KOPT-K1 (cell line): ENCODE results near the gene NKPD1.

Experiments
- H3K27ac ChIP-seq: fragments of 200-600 bp; sonication (generic); 2 replicates; pipeline ENCODE4 v1.5.1; 2016; ENCODE audit warnings: antibody characterized with exemption, mild to moderate bottlenecking, low read depth, low read length; ENCODE audit not compliant: poor library complexity, severe bottlenecking
- H3K36me3 ChIP-seq: fragments of 200-600 bp; sonication (generic); 2 replicates; pipeline ENCODE4 v1.5.1; 2017; ENCODE audit warnings: antibody characterized with exemption, mild to moderate bottlenecking, low read length, moderate library complexity; ENCODE audit not compliant: insufficient read depth
- H3K9me3 ChIP-seq: fragments of 200-600 bp; sonication (generic); 2 replicates; pipeline ENCODE4 v1.5.1; 2017; ENCODE audit warnings: antibody characterized with exemption, low read length, mild to moderate bottlenecking; ENCODE audit not compliant: insufficient read depth, poor library complexity, severe bottlenecking

NKPD1 gene

GRCh38 chr19:45152504-45153338, 8.1 kb downstream of the NKPD1 start:
- Histone ChIP-seq H3K27ac (no peak overlapping the region), H3K9me3 (no peaks in the 10 kb centered on the region)

DNA sequence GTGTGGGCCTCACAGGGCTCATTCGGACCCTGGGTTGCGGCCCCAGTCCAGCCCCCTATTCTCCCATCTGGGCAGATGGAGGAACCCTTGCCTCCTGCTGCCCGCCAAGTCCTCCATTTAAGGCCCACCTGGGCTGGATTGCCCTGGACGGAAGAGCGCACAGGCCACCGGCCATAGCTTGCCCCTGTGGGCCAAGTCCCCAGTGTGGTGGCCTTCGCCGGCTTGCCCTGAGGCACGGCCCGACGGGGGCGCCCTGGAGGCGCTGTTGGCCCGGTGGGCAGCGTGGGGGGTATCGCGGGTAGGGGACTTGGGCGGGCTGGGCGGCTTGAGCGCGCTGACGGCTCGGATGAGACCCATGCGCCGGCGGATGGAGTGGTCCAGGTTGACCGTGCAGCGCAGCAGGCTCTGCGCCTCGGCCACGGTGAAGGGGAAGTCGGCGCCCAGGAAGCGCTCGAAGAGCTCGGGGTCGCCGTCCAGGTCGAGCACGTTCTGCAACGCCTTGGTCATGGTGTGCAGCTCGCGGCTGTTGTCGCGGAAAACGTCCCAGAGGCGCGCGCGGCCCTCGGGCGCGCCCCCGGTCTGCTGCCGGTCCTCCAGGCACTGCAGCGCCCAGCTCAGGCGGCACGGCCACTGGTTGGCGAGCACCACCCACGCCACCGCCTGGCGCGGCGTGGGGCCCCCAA, 8.8 kb downstream of the NKPD1 start:
- Histone ChIP-seq H3K36me3 (peaks cover 14% of the 10 kb centered on the region; the same call in 1 of the 2 replicates), H3K27ac (no peak overlapping the region), H3K9me3 (no peaks in the 10 kb centered on the region)

More at GRCh38 chr19:45152504-45153338, 8.1 kb downstream of the NKPD1 start:
- H3K36me3 ChIP-seq: peaks cover 7% of the 10 kb centered on the region; the same call in 1 of the 2 replicates

- H3K9me3 ChIP-seq: no peaks in the 10 kb centered on the region
- H3K36me3 ChIP-seq: peaks cover 20% of the 10 kb centered on the region; the same call in 1 of the 2 replicates
- no peak overlapping the region for H3K27ac ChIP-seq
These were observed 9.5 kb downstream of the NKPD1 start for GRCh38 chr19:45151320-45151719.

DNA sequence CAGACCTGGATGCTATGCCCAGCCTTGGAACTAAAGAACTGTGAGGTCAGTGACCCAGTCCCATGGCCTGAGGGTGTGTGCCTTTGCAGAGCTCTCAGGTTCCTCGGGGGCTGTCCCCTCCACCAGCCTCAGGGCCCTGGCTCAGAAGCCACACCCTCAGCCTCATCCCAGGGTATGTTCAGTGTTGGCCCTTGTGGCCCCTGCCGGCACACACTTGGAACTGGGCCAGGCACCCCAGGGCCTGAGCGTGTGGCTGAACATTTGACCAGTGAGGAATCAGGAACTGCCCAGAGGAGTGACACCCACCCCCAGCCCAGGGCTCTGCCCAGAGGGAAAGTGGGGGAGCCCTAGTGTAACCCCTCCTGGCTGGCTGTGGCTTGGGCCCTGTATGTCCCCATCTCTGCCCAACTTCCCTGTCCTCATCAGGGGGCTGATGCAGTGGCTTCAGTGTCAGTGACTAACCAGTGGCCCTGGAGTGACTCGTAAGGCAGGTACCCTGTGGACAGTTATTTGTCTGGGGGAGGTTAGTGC, 10.0 kb downstream of the NKPD1 start:
- Histone ChIP-seq H3K27ac (no peak overlapping the region), H3K36me3 (peaks cover 25% of the 10 kb centered on the region; the same call in 1 of the 2 replicates), H3K9me3 (no peaks in the 10 kb centered on the region)

DNA sequence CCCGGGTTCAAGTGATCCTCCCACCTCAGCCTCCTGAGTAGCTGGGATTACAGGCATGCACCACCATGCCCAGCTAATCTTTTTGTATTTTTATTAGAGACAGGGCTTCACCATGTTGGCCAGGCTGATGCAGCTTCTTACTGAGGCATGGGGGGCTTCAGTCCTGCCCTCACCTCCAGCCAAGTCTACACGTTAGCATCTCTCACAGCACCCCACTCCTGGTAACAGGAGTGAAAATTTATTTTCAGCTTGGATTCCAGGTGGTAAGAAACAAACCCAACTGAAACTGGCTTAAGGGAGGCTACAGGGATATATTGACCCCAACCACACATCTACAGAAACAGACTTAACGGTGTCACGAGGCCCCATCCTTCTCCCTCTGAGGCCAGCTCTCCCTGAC, 10.6 kb downstream of the NKPD1 start:
- H3K36me3 ChIP-seq: peaks cover 25% of the 10 kb centered on the region; the same call in 1 of the 2 replicates

DNA sequence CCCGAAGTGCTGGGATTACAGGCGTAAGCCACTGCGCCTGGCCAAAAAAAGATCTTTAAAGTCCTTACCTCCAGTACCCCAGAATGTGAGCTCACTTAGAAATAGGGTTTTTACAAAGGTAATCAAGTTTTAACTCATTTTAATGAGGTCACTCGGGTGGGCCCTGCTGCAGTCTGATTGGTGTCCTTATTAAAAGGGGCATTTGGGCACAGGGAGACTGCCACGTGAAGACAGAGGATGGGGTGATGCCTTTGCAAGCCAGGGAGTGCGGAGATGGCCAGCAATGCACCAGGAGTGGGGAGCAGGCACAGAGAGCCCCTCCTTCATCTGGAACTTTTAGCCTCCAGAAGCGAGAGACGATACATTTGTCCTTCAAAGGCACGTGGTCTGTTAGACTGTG, 11.7 kb downstream of the NKPD1 start:
- H3K36me3 ChIP-seq: peaks cover 35% of the 10 kb centered on the region; the same call in 1 of the 2 replicates
- no peaks in the 10 kb centered on the region for H3K9me3 ChIP-seq
- no peak overlapping the region for H3K27ac ChIP-seq

More for the DNA sequence above, 10.6 kb downstream of the NKPD1 start:
- no peak overlapping the region for H3K27ac ChIP-seq
- H3K9me3 ChIP-seq: no peaks in the 10 kb centered on the region

DNA sequence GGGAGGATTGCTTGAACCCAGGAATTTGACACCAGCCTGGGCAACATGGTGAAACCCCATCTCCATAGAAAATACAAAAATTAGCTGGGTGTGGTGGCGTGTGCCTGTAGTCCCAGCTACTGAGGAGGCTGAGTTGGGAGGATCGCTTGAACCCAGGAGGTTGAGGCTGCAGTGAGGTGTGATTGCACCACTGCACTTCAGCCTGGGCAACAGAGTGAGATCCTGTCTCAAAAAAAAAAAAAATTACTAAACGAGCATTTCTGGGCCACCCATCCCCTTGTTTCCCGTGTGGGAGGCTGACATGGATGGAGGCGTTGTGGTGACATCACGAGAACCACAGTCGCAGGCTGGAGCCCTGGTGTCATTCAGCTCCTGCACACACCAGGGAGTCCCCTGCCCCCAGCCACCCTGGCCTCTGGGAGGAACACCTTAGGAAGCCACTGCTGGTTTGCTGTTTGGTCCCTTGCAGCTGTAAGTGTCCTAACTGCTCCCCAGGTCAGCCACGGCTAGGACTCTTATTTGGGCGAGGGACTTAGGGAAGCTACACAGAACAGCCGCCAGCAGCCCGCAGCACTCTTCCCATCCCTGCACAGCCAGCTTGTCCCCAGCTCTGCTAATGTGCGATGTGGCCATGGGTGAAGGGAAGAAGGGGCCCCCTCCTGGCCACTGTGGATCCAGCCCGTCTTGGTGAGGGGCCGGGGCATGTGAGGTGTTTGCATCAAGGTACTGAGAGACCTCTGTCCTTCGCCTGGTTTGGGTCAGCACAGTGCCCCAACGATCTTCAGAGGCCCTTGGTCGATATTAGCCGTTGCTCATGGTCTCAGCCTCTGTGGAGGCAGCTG, 12.7 kb downstream of the NKPD1 start:
- Histone ChIP-seq H3K27ac (no peak overlapping the region), H3K9me3 (no peaks in the 10 kb centered on the region), H3K36me3 (peaks cover 43% of the 10 kb centered on the region; the same call in 1 of the 2 replicates)

DNA sequence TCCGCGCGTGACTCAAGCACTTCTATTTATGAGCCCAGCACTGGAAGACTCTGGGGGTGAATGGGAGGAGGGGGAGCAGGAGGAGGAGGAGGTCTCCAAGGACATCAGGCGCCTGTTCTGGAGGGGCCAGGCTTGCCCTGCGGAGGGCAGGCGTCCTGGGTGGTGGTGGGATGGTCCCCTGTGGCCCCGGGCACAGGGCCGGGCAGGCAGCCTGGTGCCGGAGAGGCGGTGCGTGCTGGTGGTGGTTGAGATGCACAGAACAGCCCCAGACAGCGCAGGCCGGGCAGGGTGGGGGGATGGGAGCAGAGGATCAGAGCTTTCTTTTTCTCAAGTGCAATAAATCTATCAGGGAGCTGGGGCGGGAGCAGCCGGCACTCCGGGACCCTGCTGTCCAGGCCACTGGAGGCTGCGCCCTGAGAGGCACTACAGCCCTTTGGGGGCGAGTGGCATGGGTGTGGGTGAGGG, 14.0 kb downstream of the NKPD1 start:
- H3K27ac ChIP-seq: no peak overlapping the region
- no peaks in the 10 kb centered on the region for H3K9me3 ChIP-seq
- H3K36me3 ChIP-seq: peaks cover 56% of the 10 kb centered on the region; the same call in 1 of the 2 replicates

- H3K36me3 ChIP-seq: peaks cover 61% of the 10 kb centered on the region; the same call in 1 of the 2 replicates
- H3K9me3 ChIP-seq: no peaks in the 10 kb centered on the region
- H3K27ac ChIP-seq: no peak overlapping the region
These were observed 14.5 kb downstream of the NKPD1 start for GRCh38 chr19:45146251-45146650.

DNA sequence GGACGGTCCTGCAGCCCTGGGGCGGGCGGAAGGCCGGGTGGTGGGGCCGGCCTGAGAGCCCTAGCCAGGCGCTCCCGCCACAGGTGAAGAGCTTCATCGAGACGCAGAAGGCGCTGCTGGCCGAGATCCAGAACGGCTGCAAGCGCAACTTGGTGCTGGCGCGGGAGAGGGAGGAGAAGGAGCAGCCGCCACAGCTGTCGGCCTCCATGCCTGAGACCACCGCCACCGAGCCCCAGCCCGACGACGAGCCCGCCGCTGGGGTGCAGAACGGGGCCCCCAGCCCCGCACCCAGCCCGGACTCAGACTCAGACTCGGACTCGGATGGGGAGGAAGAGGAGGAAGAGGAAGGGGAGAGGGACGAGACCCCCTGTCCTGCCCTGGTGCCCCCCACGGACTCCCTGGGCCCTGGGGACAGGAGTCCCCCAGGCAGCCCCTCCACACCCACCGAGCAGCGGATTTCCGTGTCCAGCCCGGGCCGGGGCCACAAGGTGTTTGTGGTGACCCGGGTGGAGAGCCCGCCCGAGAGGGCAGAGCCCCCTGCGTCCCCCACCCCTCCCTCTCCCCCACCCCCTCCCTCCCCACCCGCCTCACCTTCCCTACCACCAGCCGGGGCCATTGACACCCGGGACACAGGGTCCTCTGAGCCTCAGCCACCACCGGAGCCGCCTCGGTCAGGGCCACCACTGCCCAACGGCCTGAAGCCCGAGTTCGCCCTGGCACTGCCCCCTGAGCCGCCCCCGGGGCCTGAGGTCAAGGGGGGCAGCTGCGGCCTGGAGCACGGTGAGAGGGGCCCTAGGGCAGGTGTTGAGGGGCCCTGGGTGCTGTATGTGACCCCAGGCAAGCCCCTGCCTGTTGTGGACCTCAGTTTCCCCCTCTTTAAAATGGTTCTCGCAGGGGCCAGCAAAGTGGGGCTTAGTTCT, 15.3 kb downstream of the NKPD1 start:
- H3K36me3 ChIP-seq: peaks cover 66% of the 10 kb centered on the region; the same call in 1 of the 2 replicates
- H3K27ac ChIP-seq: no peak overlapping the region
- H3K9me3 ChIP-seq: no peaks in the 10 kb centered on the region

DNA sequence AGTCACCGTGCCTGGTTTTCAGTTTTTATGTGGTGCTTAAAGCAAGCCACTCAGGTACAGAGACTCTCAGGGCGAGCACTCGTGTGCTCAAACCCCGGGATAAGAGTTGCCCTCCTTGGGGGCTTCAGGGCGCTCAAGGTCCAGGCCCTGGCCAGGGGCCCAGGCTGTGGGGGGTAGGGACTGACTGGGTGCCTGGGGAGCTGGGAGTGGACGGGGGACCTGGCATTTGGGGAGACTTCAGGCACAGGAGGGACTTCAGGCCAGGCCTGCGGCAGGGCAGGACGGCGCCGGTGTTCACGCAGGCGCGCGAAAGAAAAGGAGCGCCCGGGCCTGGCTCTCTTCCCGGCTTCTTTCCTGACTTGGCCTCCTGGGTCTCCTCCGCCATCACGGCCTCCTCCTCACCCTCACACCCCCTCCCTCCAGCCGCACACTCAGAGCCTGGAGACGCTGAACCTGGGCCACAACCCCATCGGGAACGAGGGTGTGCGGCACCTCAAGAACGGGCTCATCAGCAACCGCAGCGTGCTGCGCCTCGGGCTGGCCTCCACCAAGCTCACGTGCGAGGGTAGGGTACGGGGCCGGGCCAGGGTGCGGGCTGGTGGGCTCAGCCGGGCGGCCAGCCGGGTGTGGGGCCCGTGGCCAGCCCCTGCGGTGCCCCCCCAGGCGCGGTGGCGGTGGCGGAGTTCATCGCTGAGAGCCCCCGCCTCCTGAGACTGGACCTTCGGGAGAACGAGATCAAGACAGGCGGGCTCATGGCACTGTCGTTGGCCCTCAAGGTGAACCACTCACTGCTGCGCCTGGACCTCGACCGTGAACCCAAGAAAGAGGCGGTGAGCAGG, 16.1 kb downstream of the NKPD1 start:
- Histone ChIP-seq H3K36me3 (peaks cover 63% of the 10 kb centered on the region; the same call in 1 of the 2 replicates), H3K27ac (no peak overlapping the region), H3K9me3 (no peaks in the 10 kb centered on the region)

- H3K27ac ChIP-seq: no peak overlapping the region
- peaks cover 63% of the 10 kb centered on the region; the same call in 1 of the 2 replicates for H3K36me3 ChIP-seq
- no peaks in the 10 kb centered on the region for H3K9me3 ChIP-seq
These were observed 18.1 kb downstream of the NKPD1 start for GRCh38 chr19:45142726-45143110.
